Panc1 (cell line): ENCODE data around the gene RMND1. TPM values are rescaled to one million over a fixed set of nuclear protein-coding genes. Genes with fewer than 3 reads are reported as not detected.

Experiments
- ATAC-seq: fragments of 200-7000 bp; cut with Tn5 transposase; 2 replicates; pipeline ENCODE4 v1.9.1; 2020; ENCODE audit warnings: mild to moderate bottlenecking, moderate library complexity
- BruUV-seq: library from RNA; stranded (reverse); fragments of 400-500 nt; replicated peaks from 2 replicates; lab custom pipeline; 2021; lab: Mats Ljungman, UMichigan
- CTCF ChIA-PET: fragments of 300-600 bp; sonication (Branson Sonifier 250); formaldehyde crosslinking; loops from one replicate; lab custom pipeline; 2022; ENCODE audit warnings: antibody characterized with exemption; lab: Charles Lee
- POLR2A ChIA-PET: fragments of 300-600 bp; sonication (Branson Sonifier 250); formaldehyde crosslinking; loops from one replicate; lab custom pipeline; 2022; ENCODE audit warnings: antibody characterized with exemption; lab: Charles Lee
- DNase-seq: peaks from one replicate; pipeline ENCODE4 v3.0.0-alpha.2; 2010; ENCODE audit warnings: low read depth, low spot score
- H3K27ac ChIP-seq: 2 replicates; pipeline ENCODE4 v1.5.1; 2011; ENCODE audit warnings: mild to moderate bottlenecking, low read length, inconsistent platforms
- H3K27me3 ChIP-seq: fragments of 200-500 bp; sonication (Bioruptor generic); 2 replicates; pipeline ENCODE4 v1.6.0; 2014; ENCODE audit warnings: low read length, inconsistent platforms; ENCODE audit not compliant: control insufficient read depth, insufficient read depth
- H3K36me3 ChIP-seq: fragments of 200-500 bp; sonication (Bioruptor generic); 2 replicates; pipeline ENCODE4 v1.5.1; 2014; ENCODE audit warnings: inconsistent platforms, mild to moderate bottlenecking, low read length, moderate library complexity; ENCODE audit not compliant: control insufficient read depth, insufficient read depth
- H3K4me1 ChIP-seq: 2 replicates; pipeline ENCODE4 v1.5.1; 2011; ENCODE audit warnings: inconsistent platforms, mild to moderate bottlenecking, low read length, moderate library complexity; ENCODE audit not compliant: control insufficient read depth, insufficient read depth
- H3K4me3 ChIP-seq, 2 experiments: 2 replicates each; pipeline ENCODE4 v1.5.1; 2011 to 2012; ENCODE audit warnings: low read depth in 2 of 2, low read length in 2 of 2, mild to moderate bottlenecking in 2 of 2, inconsistent platforms in 1 of 2, moderate library complexity in 1 of 2
- H3K9me3 ChIP-seq: fragments of 200-500 bp; sonication (Bioruptor generic); 2 replicates; pipeline ENCODE4 v1.5.1; 2014; ENCODE audit warnings: low read depth, mild to moderate bottlenecking, inconsistent platforms, low read length, moderate library complexity; ENCODE audit not compliant: control insufficient read depth, insufficient read depth
- CTCF ChIP-seq: fragments of 450-650 bp; IDR thresholded peaks from 2 replicates; pipeline ENCODE4 v1.5.1; 2017; ENCODE audit warnings: mild to moderate bottlenecking
- POLR2AphosphoS5 ChIP-seq: IDR thresholded peaks from 2 replicates; pipeline ENCODE4 v1.6.1; 2012; ENCODE audit warnings: mild to moderate bottlenecking, low read depth, low read length, moderate library complexity
- SIN3A ChIP-seq: IDR thresholded peaks from 2 replicates; pipeline ENCODE4 v1.6.1; 2012; ENCODE audit warnings: low read depth, mild to moderate bottlenecking, low read length, moderate library complexity, borderline replicate concordance; ENCODE audit not compliant: insufficient read depth
- TCF7L2 ChIP-seq: IDR thresholded peaks from 2 replicates; pipeline ENCODE4 v1.6.1; 2011; ENCODE audit warnings: mild to moderate bottlenecking, low read depth, low read length, inconsistent platforms
- in situ Hi-C: cut with HindIII; loops from 2 replicates; pipeline ENCODE4 v1.10.0; 2016; ENCODE audit warnings: low sequenced_read_pairs, low pct_unique_long_range_greater_than_20kb
- intact Hi-C: fragments of 100-400 bp; cut with micrococcal nuclease; formaldehyde crosslinking; loops from one replicate; pipeline ENCODE4 v1.10.0; 2022; ENCODE audit not compliant: unreplicated experiment
- total RNA-seq: library from RNA; stranded (reverse); gene quantifications from one replicate; pipeline ENCODE4 v1.2.1, GENCODE V29; 2021; ENCODE audit not compliant: unreplicated experiment
- TF ChIP-seq, protein P1 (sequence below), 2 experiments: IDR thresholded peaks; 2 replicates each; pipeline ENCODE4 v1.6.1; 2011 to 2012; ENCODE audit warnings: low read depth in 2 of 2, control low read depth in 1 of 2, low read length in 1 of 2, mild to moderate bottlenecking in 1 of 2, moderate library complexity in 1 of 2; ENCODE audit not compliant: insufficient read depth in 1 of 2

RMND1 gene
- total RNA-seq, 1 experiment from 2014 or later, result 16.1 TPM

GRCh38 chr6:151475653-151476523, 24.0 kb upstream of the RMND1 start:
- CTCF ChIA-PET, result interaction anchor here (0.7 kb wide), 1 partner anchor 123 kb away, joined by 3 read pairs; no protein-coding TSS in a partner anchor
- intact Hi-C loops, result no loop called here
- H3K4me1 ChIP-seq, result no peaks in the 10 kb centered on the region
- no peaks in the 10 kb centered on the region for H3K36me3 ChIP-seq
- peak; percentile 82 for TF ChIP-seq CTCF
- TF ChIP-seq SIN3A, result no peak
- in situ Hi-C loops, result no loop called here
- H3K9me3 ChIP-seq, result no peaks in the 10 kb centered on the region
- POLR2A ChIA-PET, result no interaction called here
- H3K27me3 ChIP-seq, result no peaks in the 10 kb centered on the region
- H3K4me3 ChIP-seq, result no peak overlapping the region
- no peak overlapping the region for H3K27ac ChIP-seq
- ATAC-seq, result no peak
- DNase-seq, result peak; percentile 15
- no TSS peak for BruUV-seq

DNA sequence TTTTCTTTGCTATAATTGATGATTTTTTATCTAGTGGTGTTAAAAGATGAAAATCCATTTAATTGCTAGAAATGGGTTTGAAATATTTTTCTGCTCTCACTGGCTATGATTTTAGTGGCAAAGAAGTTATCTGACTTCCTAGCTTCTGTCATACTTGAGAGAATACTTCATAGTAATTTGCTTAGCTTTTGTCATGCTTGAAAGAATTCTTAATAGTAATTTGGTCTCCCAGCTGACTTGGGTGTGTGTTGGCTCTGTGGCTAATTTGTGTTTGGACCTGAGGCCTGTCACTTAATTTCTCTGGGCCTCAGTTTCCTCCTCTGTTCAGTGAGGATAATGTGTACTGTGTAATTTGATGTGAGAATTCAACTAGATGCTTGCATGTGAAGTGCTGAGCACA, 12.8 kb upstream of the RMND1 start:
- TF ChIP-seq, protein P1, sequence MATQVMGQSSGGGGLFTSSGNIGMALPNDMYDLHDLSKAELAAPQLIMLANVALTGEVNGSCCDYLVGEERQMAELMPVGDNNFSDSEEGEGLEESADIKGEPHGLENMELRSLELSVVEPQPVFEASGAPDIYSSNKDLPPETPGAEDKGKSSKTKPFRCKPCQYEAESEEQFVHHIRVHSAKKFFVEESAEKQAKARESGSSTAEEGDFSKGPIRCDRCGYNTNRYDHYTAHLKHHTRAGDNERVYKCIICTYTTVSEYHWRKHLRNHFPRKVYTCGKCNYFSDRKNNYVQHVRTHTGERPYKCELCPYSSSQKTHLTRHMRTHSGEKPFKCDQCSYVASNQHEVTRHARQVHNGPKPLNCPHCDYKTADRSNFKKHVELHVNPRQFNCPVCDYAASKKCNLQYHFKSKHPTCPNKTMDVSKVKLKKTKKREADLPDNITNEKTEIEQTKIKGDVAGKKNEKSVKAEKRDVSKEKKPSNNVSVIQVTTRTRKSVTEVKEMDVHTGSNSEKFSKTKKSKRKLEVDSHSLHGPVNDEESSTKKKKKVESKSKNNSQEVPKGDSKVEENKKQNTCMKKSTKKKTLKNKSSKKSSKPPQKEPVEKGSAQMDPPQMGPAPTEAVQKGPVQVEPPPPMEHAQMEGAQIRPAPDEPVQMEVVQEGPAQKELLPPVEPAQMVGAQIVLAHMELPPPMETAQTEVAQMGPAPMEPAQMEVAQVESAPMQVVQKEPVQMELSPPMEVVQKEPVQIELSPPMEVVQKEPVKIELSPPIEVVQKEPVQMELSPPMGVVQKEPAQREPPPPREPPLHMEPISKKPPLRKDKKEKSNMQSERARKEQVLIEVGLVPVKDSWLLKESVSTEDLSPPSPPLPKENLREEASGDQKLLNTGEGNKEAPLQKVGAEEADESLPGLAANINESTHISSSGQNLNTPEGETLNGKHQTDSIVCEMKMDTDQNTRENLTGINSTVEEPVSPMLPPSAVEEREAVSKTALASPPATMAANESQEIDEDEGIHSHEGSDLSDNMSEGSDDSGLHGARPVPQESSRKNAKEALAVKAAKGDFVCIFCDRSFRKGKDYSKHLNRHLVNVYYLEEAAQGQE (IDR thresholded peaks at IDR 0.05; ENCODE audit: insufficient read depth in 1 of 2, low read depth in 2 of 2, low read length in 1 of 2), result no peak
- TF ChIP-seq SIN3A, result no peak
- no peak for TF ChIP-seq TCF7L2
- TF ChIP-seq CTCF, result no peak
- TF ChIP-seq POLR2AphosphoS5, result no peak
- in situ Hi-C loops, result no loop called here
- ChIA-PET CTCF (no interaction called here), POLR2A (no interaction called here)
- Histone ChIP-seq H3K4me1 (no peaks in the 10 kb centered on the region), H3K4me3 (no peak overlapping the region), H3K27ac (no peak overlapping the region), H3K9me3 (no peaks in the 10 kb centered on the region), H3K27me3 (no peaks in the 10 kb centered on the region), H3K36me3 (peaks cover 2% of the 10 kb centered on the region)
- BruUV-seq, result no TSS peak
- DNase-seq (no peak), ATAC-seq (no peak)
- intact Hi-C loops, result no loop called here
